Activated T-cell treated with anti-CD3 and anti-CD28 coated beads, Interleukin-2, amount 50 U/mL, for 48 hours (primary cell): ENCODE results near the gene IL12RB2.
A peak's percentile ranks its signal among the peaks of the same experiment; 100 is the strongest.

ENCODE experiments used
- DNase-seq, 2 experiments: peaks; one replicate each; pipeline ENCODE4 v3.0.0-alpha.2; 2020

IL12RB2 gene

GRCh38 chr1:67352211-67352610 is 44.5 kb downstream of the IL12RB2 start:
- no peak for DNase-seq

- DNase-seq, result no peak
These were observed 48.2 kb downstream of the IL12RB2 start for GRCh38 chr1:67355745-67356424.

DNA sequence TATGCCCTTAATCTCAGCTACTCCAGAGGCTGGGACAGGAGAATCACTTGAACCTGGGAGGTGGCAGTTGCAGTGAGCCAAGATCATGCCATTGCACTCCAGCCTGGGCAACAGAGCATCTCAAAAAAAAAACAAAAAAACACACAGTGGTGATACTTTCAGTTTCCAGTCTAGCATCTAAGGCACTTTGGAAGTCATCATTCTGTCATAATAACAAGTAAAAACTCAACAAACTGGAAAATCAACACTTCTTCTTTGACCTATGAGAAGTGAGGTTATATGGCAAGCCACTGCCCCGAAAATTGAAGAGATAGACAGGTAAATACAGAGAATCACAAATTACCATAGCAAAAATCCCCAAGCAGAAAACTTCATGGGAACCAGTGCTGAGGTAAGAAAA is 51.9 kb downstream of the IL12RB2 start:
- no peak for DNase-seq

DNA sequence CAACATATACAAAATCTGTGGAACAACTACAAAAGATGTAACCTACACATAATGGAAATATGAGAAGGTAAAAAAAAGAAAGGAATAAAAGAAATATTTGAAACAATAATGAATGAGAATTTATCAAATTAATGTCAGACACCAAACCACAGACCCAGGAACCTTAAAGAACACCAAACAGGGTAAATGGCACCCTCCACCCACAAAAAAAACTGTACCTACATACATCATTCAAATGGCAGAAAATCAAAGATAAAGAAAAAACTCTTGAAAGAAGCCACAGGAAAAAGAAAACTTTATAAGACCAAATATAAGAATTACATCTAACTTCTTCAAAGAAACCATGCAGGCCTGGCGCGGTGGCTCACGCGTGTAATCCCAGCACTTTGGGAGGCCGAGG is 54.0 kb downstream of the IL12RB2 start:
- no peak for DNase-seq

- DNase-seq, result no peak
These were observed 59.8 kb downstream of the IL12RB2 start for GRCh38 chr1:67367370-67368045.

DNA sequence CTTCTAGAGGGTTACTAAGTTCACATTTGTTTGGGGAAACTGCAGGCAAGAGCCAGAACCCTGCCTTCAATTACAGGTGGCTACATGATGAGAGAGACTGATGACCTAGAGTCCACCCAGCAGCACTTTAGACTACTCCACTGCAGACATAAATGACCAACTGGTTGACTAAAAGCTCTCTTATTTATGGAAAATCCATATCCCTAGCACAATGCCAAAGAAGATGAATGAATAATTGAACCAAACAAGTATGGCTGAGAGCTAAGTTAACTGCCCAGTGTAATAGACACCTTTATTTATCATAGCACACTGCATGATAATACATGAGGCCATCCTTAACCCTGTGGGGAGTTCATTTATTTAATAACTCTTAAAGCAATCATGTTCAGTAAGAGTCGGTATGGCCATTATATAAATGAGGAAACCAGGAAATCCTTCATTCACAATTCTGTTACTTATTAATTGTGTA is 60.4 kb downstream of the IL12RB2 start:
- DNase-seq, result no peak

DNA sequence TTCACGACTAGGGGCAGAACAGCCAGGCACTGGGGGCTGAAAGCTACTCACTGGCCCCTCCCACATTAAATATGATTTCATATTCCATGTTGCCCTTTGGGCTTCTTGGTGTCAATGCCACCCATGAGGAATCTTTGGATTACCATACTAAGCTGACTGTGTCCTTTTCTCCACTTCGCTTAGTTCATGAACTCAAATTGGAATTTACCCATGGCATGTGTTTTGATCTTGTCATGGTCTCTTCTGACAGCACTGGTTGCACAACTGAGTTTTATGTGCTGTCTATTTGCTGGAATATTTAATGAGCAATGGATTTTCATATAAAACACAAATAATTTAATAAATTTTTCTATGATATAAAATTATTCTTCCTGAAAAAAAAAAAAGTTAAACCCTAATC is 63.4 kb downstream of the IL12RB2 start:
- no peak for DNase-seq

DNA sequence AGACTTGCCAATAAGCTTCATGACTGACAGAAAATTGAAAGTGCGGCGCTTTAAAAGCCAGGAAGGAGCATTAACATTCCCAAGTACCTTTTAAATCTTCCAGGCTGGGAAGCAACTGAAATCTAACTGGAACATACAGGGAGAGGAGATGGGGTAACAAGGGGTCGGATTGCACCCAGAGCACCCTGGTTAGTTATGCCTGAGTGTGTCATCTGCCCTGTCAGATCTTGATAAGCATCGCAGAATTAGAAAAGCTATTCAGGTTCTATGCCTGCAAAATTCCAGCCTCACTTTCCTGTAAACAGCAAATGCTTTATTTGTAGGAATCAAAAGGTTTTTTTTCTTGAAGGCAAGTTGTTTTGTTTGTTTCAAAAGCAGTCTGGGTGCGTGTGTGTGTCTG is 64.0 kb downstream of the IL12RB2 start:
- no peak for DNase-seq

GRCh38 chr1:67372136-67372535 is 64.5 kb downstream of the IL12RB2 start:
- DNase-seq, result no peak

DNA sequence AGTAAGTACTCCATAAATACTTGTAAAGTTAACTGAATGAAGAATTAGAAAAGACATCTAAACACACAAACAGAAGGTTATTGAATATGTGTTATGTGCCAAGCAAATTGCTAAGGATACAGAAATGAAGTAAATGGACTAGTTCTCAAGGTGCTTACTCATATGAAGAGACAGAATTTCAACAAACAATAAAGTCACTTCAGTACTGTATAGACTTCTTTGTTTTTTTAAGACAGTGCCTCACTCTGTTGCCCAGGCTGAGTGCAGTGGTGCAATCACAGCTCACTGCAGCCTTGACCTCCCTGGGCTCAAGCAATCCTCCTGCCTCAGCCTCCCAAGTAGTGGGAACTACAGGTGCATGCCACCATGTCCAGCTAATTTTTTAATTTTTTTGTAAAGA is 65.2 kb downstream of the IL12RB2 start:
- no peak for DNase-seq

DNA sequence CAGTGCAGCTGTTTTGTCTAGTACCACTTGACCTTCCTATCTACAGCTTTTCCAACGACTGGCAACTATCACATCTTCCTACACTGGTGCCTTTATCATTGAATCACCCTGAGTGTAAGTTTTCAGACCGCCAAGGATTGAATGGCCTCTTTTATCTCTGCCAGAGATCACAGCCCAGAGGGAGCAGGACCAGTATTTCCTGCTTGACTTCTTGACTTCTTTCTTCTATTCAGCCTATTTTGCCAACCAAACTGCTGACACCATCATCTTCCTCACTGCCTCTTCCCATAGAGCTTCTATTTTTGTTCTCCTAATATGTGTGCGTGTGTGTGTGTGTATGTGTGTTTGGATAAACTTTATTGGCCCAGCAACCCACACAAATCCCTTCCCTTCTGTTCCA is 68.7 kb downstream of the IL12RB2 start:
- no peak for DNase-seq

DNA sequence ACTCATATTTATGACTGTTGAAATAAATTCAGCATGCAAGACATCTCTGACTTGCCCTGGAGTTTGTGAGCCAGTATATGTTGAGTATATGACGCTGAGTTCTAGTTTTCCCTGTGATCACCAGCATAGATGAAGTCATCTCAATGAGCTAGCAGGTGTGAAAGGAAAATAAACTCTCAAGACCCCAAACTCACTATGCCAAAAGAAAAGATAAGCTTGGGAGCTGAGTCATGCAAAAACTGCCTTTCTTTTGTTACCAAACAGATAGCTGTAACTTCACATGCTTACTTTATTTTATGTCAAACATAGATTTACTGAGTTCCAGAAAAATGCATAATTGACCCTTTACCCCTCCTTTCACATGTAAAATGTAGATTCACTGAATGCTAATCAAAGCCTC is 69.6 kb downstream of the IL12RB2 start:
- DNase-seq, result no peak

- no peak for DNase-seq
These were observed 73.5 kb downstream of the IL12RB2 start for GRCh38 chr1:67381154-67381553.

DNA sequence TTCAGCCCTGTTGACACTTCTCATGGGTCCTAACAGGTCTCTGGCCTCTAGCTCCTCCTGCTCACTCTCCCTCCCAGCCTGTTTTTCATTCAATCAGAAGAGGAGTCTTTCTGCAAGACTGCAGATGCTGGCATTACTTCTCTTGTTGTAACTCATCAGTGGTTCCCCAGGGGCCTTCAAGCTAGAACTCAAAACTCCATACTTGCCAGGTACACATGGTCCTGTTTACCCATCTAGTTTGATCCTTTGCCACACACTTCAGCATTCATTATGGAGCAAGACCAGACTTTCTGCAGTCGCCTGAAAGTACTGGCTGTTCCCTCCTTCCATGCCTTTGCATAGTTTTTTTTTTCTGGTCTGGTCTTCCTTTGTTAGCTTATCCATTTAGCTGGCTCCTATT is 74.6 kb downstream of the IL12RB2 start:
- no peak for DNase-seq

GRCh38 chr1:67383999-67384638 is 76.4 kb downstream of the IL12RB2 start:
- no peak for DNase-seq

DNA sequence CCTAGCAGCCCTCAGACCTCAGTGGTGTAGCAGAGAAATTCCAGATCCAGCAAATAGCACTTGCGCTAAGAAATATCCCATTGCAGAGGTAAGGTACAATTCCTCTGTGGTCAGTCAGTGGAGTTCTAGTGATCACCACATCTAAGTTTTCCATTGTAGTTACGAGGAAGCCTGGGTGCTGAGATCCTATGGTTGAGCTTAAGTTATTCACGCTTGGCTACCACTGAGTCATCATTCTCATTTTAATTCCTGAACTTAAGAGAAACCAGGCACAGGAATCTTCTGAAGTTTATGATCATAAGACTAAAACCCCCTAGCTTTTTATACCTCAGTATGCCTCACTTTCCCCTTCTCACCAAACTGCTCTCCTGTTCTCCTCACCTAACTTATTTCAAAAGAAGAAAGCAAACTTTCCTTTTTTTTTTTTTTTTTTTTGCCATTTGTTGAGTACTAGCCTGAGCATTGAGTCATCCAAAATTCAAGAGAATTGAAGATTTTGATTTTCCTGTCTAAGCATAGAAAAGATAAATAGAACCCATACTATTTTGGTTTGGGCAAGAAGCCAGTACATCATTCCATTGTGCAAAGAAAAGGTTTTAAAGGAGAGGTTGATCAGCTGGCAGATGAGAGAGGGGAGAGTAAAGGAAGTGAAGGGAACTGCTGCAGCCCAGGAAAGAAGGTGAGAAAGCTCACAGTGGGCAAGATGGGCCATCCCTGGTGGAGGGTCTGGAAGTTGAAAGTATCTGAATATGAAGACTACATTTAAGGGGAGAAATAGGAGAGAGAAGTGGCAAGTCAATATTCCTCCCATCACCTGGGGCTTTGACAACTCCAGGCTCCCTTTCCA is 82.6 kb downstream of the IL12RB2 start:
- DNase-seq, result no peak

DNA sequence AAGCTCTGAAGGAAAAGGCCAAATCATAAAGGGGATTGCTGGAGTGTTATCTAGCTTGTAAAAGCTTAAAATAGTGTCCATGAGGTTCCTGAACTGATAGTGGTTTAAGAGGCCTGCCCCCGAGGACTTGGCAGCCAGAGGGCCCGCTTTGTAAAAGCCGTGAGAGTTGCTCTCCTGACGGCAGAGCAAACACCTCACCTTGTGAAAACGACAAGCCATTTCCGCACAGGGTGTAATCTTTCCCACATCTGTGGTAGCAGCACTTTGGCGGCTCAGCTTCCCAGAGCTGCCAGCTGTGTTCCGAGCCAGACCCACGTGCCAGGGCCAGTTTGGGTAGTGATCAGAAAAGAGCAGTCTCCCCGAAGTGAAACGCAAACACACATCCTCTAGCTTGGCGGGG is 85.6 kb downstream of the IL12RB2 start:
- DNase-seq, result no peak

DNA sequence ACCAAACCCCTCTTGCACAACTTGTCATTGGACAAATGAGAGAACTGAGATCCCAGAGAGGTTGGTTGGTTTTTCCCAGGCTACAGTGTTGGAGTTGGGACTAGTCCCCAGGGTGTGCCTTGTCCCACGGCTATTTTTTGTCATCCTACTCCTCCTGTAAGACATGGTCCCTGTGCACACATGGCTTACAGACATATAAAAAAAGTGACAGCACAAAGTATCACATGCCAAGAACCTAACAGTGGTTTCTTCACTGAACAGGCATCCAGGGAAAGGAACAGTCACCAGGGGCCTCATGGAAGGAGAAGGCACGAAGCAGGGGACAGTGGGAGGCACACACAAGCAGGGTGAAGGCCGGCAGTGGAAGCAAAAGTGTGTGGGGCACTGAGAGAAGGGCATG is 86.1 kb downstream of the IL12RB2 start:
- no peak for DNase-seq

GRCh38 chr1:67394548-67394947 is 86.9 kb downstream of the IL12RB2 start:
- no peak for DNase-seq

DNA sequence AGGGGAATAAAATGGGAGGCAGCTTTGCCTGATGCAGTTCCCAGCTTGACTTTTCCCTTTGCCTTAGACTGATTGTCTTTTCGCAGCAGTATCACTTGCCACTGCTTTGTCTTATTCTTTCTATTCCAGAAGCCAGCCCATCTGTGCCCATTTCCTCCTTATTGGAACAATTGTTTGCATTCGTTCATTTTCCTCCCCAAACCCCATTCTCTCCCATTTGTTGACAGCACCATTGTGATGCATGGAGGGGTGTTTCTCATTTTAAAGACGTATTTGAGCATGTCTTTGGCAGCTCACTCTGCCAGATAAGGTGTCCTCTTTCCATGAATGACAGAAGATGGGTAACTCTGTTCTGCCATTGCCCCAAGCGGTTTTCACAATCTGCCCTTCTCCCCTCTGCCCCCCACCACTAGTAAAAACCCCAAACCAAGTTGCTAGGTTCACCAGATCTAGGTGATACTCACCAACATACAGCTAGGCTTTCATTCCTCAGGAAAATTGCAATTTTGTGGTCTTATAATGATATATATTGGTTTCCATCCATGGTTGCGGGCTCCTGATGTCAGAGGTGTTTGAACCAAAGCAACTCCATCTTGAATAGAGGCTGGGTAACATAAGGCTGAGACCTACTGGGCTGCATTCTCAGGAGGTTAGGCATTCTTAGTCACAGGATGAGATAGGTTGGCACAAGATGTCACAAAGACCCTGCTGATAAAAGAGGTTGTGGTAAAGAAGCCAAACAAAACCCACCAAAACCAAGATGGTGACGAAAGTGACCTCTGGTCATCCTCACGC is 91.7 kb downstream of the IL12RB2 start:
- DNase-seq, result no peak

DNA sequence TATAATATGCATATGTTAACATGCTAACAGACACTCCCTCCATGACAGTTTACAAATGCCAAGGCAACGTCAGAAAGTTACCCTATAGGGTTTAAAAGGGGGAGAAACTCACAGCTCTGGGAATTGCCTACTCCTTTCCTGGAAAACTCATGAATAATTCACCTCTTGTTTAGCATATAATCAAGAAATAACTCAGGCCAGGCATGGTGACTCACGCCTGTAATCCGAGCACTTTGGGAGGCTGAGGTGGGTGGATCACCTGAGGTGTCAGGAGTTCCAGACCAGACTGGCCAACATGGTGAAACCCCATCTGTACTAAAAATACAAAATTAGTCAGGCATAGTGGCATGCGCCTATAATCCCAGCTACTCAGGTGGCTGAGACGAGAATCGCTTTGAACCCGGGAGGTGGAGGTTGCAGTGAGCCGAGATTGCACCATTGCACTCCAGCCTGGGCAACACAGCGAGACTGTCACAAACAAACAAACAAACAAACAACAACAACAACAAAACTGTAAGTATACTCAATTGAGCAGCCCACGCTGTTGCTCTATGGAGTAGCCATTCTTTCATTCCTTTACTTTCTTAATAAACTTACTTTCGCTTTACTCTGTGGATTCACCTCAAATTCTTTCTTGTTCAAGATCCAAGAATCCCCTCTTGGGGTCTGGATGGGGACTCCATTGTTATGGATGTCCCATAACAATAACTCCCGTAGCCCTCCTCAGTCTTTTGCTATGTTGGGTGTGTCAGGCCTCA is 92.5 kb downstream of the IL12RB2 start:
- DNase-seq, result peak; percentile 78 to 79

DNA sequence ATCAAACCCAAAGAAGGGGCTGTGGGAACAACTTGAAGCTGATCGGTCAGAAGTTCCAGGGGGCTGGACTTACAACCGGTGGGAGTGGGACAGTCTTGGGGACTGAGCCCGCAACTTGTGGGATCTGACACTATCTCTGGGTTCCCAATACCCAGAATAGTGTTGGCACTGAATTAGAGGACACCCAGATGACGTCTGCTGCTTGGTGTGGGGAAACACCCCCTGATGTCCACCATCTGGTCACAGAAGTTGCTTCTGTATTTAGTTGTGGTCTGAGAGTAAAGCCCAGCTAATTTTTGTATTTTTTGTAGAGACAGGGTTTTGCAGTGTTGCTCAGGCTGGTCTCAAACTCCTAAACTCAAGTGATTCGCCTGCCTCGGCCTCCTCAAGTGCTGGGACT is 93.8 kb downstream of the IL12RB2 start:
- DNase-seq, result no peak
